Hematopoietic multipotent progenitor cell treated with erythropoietin and hydrocortisone succinate and interleukin-3 and kit ligand, for 4 days (in vitro differentiated cells): ENCODE results near the gene GARIN1A.
A peak's percentile ranks its signal among the peaks of the same experiment; 100 is the strongest.
"Not testable (repeated sequence)": the region's sequence is repeated elsewhere in the genome, so short reads cannot be mapped to it uniquely, and the experiment has no call there.

Experiments used
- DNase-seq: peaks from one replicate; pipeline ENCODE4 v3.0.0-alpha.2; 2015

Gene GARIN1A

DNA sequence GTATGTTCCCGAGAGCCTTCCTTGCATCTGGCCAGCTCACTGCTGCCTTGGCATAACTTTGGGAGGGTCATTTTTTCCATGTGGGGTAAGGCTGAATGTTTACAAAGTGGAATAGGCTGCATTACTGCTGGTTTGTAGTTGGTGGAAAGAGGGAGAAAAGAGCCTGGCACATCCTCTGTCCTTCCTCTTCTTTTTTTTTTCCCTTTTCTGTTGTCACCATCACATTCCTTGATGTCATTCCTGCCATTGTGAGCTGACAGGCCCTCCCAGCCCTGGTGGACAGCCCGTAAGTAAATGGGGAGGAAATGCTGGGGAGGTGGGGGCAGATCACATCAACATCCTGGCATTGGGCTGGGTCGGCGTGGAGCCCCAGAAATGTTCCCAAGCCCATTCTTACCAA, at the start of gene GARIN1A:
Gene GARIN1A (plus strand): TSS at position 301 of the 400 bp plus-strand sequence. CDS start 106 bp downstream, outside the sequence.
- no peak for DNase-seq

DNA sequence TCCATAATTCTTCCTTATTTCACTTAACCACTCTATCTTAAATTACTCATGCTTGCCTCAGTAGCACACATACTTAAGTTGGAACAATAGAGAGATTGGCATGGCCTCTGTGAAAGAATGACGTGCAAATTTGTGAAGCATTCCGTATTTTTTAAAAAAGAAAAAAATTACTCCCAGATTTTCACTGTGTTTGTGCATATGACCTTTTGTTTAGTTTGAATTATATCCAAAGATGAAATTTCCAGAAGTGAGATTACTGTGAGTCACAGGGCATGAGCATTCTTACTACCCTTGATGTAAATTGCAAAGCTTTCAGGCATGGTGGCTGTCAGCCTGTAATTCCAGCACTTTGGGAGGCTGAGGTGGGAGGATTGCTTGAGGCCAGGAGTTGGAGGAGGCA, 45.0 kb upstream of the GARIN1A start:
- DNase-seq = not testable (repeated sequence)

DNA sequence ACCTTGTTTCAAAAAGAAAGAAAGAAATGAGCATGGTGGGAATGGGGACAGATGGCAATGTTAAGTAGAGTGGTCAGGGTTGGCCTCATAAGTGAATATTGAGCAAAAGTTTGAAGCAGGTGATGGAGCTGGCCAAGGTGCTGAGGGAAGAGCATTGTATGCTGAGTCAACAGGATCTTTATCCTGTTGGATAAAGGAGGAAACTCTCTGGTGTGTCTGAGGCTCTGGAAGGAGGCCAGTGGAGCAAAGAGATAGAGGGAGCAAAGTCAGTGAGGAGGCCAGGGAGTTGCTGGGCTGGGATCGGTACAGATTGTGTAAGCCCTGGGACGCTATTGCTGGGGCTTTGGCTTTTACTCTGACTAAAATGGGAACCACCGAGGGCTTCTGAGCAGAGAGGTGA, 38.2 kb upstream of the GARIN1A start:
- not testable (repeated sequence) for DNase-seq

DNA sequence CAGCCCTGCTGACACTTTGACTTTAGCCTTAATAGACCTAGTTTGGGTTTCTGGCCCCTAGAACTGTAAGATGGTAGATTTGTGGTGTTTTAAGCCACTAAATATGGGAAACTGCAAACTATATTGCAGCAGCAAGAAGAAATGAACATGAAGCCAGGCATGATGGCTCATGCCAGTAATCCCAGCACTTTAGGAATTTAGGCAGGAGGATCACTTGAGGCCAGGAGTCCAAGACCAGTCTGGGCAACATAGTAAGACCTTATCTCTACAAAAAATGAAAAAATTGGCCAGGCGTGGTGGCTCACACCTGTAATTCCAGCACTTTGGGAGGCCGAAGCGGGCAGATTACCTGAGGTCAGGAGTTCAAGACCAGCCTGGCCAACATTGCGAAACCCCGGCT, 26.9 kb upstream of the GARIN1A start:
- not testable (repeated sequence) for DNase-seq

DNA sequence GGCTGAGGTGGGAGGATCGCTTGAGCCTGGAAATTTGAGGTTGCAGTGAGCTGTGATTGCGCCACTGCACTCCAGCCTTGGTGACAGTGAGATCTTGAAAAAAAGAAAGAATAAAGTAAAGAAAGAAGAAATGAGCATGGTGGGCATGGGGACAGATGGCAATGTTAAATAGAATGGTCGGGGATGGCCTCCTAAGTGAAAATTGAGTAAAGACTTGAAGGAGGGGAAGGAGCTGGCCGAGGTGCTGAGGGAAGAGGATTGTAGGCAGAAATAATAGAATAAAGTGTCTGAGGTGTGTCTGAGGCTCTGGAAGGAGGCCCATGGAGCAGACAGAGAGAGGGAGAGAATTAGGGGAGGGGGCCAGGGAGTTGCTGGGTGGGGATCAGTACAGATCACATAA, 26.2 kb upstream of the GARIN1A start:
- peak; percentile 25 for DNase-seq

DNA sequence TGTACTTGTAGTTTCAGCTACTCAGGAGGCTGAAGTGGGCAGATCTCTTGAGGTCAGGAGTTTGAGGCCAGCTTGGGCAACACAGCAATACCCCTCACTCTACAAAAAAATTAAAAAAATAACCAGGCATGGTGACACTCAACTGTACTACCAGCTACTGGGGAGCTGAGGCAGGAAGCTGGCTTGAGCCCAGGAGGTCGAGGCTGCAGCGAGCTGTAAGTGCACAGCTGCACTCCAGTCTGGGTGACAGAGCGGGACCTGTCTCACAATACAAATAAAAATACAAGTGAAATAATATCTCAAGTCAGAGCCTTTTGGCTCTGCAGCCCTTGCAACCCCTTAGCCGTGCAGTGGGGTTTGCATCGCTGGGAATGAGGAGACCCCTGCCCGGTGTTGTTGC, 25.2 kb upstream of the GARIN1A start:
- DNase-seq = not testable (repeated sequence)

DNA sequence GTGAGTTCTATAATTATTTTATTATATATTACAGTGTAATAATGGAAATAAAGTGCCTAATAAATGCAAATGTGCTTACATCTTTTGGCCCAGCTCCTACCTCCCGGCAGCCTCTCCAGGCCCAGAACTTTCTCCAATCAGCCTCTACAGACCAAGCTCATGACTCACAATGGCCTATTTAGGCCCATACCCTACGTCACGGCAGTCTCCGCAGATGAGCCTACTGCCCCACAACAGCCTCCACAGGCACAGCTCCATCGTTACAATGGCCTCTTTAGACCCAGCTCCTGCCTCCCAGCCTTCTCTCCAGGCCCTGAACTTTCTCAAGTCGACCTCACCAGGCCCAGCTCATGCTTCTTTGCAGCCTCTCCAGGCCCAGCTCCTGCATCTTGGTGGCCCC, 21.0 kb upstream of the GARIN1A start:
- not testable (repeated sequence) for DNase-seq

DNA sequence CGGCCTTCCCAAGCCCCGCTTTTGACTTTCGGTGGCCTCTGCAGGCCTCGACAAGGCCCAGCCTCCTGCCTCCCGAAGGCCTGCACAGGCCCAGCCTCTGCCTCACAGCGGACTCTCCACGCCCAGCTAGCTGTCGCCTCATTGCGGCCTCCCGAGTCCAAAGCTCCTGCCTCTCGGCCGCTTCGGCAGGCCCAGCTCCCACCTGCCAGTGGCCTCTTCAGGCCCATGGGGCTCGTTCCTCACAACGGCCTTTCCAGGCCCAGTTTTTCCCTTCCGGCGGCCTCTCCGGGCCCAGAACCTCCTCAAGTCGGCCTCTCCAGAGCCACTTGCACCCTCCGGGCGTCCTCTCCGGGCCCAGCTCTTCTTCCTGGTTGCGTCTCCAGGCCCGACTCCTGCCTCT, 19.5 kb upstream of the GARIN1A start:
- DNase-seq = not testable (repeated sequence)

DNA sequence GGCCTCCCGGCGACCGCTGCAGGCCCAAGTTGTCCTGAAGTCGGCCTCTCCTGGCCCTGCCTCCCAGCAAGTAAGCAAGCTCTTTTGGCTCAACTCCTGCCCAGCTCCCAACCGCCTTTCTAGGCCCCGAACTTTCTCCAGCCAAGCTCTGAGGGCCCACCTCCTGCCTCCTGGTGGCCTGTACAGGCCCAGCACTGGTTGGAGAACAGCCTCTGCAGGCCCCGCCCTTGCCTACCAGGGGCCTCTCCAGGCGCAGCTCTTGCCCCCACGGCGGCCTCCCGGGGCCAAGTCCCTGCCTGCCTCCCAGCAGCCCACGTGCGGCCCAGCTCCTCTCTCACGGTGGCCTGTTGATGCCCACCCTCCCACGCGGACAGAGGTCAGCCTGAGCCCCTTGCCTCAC, 18.9 kb upstream of the GARIN1A start:
- not testable (repeated sequence) for DNase-seq

DNA sequence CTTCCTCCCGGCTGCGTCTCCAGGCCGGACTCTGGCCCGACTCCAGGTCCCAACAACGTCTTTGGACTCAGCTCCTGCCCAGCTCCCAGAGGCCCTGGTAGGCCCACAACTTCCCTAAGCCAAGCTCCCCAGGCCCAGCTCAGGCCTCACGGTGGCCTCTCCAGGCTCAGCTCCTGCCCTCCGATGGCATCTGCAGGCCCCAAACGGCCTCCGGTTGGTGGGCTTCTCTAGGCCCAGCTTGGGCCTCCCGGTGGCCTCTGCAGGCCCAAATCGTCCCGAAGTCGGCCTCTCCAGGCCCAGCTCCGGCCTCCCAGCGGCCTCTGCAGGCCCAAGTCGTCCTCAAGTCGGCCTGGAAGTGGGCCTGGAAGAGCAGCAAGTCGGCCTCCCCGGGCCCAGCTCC, 18.0 kb upstream of the GARIN1A start:
- DNase-seq = not testable (repeated sequence)

DNA sequence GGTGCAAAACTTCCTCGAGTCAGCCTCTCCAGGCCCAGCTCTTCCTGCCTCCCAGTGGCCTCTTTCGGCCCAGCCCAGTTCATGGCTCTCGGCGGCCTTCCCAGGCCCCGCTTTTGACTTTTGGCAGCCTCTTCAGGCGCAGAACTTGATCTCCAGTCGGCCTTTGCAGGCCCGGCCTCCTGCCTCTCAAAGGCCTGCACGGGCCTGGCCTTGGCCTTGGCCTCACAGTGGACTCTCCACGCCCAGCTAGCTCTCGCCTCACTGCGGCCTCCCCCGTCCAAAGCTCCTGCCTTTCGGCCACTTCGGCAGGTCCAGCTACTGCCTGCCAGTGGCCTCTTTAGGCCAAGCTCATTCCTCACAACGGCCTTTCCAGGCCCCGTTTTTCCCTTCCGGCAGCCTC, 17.6 kb upstream of the GARIN1A start:
- not testable (repeated sequence) for DNase-seq

DNA sequence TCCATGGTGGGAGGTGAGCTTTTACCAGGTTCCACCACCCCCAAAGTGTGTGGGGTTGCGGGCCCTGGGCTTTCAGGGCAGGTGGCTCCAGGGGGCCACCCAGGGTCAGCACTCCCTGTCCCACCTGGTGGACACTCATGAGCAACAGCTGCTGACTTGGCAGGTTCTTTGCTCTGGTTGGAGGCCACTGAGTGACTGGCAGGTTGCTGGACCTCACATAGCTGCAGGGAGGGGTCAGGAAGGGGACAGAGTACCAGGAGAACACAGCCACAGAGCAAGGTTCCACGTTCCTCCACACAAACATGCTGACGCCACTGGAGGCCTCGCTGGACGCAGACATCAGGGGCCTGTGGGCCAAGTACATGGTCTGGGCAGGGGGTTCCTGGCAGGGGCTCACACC, 13.7 kb upstream of the GARIN1A start:
- not testable (repeated sequence) for DNase-seq

DNA sequence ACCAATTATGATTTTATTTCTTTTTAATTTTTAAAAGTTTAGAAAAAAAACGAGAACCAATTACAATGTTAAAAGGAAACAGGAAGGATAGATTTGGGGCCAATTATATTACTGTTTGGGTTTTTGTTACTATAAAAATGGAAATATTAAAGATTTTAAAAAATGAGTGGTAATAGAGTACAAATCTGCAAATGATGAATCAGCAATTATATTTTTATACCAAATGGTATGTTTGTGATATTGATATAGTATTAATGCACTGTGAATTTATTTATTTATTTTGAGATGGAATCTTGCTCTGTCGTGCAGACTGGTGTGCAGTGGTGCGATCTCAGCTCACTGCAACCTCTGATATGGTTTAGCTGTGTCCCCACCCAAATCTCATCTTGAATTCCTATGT, 11.5 kb upstream of the GARIN1A start:
- DNase-seq = no peak

DNA sequence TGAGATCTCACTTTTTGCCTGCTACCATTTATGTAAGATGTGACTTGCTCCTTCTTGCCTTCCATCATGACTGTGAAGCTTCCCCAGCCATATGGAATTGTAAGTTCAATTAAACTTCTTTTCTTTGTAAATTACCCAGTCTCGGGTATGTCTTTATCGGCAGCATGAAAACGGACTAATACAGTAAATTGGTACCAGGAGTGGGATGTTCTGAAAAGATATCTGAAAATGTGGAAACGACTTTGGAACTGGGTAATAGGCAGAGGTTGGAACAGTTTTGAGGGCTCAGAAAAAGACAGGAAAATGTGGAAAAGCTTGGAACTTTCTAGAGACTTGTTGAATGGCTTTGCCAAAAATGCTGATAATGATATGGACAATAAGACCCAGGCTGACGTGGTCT, 10.6 kb upstream of the GARIN1A start:
- no peak for DNase-seq

DNA sequence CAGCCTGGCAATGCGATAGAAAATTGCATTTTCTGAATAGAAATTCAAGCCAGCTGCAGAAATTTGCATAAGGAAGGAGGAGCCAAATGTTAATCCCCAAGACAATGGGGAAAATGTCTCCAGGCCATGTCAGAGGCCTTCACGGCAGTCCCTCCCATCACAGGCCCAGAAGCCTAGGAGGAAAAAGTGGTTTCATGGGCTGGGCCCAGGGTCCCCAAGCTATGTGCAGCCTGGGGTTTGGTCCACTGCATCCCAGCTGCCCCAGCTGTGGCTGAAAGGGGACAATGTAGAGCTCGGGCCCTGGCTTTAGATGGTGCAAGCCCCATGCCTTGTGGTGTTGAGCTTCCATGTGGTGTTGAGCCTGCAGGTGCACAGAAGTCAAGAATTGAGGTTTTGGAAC, 10.0 kb upstream of the GARIN1A start:
- DNase-seq = no peak

DNA sequence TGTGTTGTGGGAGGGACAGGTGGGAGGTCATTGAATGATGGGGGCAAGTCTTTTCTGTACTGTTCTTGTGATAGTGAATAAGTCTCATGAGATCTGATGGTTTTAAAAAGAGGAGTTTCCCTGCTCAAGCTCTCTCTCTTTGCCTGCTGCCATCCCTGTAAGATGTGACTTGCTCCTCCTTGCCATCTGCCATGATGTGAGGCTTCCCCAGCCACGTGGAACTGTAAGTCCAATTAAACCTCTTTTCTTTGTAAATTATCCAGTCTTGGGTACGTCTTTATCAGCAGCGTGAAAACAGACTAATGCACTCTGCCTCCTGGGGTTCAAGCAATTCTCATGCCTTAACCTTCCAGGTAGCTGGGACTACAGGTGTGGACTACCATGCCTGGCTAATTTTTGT, 8.9 kb upstream of the GARIN1A start:
- DNase-seq = not testable (repeated sequence)

DNA sequence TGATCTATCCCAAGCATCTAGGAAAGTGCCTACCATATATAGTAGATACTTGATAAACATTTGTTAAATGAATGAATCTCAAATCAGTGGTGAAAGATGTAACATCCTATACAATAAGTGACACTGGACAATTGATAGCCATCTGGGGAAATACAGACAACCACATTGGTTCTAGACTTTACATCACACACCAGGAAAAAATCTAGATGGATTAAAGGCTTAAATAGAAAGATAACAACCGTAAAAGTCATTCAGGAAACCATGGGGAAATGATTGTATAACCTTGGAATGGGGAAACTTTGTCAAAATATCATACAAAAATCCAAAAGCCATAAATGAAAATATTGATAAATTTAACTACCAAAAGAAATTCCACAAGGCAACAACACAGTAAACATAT, 7.0 kb upstream of the GARIN1A start:
- DNase-seq = no peak

DNA sequence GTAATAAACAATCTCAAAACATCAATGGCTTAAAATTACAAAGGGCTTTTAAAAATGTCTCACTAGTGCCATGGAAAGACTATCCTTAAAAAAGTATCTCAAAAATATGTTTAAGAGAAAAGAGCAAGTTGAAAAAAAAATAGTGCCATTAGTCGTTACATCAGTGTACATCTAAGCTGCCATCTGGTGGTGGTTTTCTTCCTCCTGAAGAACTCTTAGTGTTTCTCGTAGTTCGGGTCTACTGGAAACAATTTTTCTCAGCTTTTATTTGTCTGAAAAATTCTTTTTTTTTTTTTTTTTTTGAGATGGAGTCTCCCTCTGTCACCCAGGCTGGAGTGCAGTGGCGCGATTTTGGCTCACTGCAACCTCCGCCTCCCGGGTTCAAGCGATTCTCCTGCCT, 5.9 kb upstream of the GARIN1A start:
- peak; percentile 73 for DNase-seq

DNA sequence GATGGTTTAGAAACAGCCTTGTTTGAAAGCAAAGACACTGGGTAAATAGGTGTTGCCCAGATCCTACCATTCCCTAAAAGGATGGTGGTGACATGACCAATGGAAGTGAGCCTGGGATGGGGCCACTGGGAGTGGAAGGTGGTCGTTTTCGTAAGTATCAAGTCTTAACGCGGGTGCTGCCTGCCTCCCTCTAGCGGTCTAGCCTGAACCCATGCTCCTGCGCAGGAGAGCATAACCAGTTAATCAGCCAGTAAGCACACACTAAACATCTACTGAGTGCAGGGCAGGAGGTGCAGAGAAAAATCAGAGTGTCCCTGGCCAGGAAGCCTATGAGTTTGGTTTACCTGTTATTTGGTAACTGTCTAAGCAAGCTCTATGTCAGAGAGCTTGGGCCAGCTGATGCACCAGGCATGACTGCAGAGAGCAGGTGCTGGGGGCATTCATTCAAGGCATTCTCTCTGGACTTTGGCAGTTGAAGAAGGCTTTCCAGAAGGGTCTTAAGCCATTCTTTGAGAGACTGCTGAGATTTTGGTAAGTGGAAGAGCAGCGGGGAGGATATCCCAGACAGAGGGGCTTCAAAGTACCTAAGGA, 930 bp downstream of the GARIN1A start:
- DNase-seq = peak; percentile 65

DNA sequence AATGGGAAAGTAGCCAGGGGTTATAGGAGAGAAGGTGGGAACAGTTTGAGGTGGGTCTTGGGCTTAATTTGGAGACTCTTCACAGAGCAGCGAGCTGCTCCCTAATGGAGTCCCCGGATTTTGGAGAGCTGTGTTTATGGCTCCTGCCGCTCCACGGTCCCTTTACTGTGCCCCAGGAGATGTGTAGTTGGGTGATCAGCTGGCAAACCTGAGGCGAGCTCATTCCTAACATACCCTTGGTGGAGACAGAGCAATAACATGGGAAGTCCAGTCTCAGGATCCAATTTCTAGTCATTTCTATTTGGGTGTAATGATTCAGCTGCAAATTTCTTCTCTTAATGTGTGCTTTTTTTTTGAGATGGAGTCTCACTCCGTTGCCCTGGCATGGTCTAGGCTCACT, 1.5 kb downstream of the GARIN1A start:
- DNase-seq = no peak

DNA sequence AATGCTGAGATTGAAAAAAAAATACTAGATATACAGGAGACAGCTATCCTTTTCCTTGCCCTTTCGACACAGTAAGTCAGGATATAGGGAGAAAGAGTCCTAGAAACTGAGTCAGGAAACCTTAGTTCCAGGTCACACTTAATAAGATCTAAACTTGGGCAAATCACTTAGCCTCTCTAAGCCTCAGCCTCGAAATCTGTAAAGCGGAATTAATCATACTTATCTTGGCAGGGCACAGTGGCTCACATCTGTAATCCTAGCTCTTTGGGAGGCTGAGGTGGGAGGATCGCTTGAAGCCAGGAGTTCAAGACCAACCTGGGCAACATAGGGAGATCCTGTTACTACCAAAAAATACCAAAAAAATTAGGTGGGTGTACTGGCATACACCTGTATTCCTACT, 4.6 kb downstream of the GARIN1A start:
- no peak for DNase-seq

DNA sequence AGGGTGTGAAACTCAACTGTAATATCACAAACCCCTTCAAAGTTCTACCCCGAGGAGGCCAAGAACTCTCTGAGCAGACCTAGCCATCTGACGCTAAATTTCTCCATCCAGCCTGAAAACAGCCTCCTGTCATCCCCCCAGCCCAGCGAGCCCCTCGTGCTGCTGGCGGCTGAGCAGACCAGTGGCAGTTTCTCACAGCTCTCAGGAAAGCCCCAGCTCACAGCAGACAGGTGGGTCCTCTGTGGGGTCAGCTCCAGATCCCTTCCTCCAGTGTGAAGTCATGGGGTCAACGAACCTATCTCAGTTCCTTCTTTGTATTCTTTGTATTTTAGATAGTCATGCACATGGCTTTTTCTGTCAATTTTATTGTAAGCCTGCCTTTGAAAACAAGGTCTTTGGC, 7.8 kb downstream of the GARIN1A start:
- no peak for DNase-seq

DNA sequence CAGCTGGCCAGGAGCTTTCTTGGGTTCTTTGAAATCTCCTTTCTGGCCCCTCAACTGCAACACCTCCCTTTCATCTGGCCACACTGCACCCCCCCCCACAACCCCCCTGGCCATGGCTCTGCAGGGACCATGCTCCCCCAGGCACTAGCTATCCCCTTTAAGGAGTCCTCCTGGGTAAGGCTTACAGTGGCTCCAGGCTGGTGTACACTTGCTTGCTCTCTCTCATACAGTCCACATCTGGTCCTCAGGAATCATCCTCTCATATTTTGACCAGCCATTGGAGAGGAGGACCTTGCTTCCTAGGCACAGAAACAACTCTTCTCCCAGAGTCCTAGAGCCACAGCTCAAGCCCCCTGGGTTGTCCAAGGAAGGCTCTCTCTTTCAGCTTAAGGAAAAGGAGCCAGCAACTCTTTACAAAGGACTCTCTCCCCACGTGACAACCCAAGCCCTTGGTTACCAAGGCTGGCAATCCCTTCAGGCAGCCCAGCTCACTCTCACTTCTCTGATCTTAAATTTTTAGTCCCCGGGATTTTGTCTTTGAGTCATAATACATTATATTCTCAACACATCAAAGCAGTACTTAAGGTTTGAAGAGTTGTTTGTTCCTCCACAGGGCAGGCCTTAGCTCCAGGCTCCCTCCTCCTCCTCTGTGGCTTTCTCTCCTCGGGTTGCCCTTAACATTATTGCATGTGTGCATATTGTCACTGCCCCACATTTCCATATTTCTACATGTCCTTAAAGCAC, 9.9 kb downstream of the GARIN1A start:
- no peak for DNase-seq

DNA sequence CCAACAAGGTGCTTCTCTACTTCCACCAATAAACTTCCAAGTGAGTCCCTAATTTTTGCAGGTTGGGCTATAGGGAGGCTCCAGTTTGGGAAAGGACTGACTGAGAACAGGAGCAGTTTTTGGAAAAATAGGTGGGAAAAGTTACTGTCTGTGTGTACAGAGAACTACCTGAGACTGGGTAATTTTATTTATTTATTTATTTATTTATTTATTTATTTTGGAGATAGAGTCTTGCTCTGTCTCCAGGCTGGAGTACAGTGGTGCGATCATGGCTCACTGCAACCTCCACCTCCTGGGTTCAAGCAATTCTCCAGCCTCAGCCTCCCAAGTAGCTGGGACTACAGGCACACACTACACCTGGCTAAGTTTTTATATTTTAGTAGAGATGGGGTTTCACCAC, 11.2 kb downstream of the GARIN1A start:
- not testable (repeated sequence) for DNase-seq

DNA sequence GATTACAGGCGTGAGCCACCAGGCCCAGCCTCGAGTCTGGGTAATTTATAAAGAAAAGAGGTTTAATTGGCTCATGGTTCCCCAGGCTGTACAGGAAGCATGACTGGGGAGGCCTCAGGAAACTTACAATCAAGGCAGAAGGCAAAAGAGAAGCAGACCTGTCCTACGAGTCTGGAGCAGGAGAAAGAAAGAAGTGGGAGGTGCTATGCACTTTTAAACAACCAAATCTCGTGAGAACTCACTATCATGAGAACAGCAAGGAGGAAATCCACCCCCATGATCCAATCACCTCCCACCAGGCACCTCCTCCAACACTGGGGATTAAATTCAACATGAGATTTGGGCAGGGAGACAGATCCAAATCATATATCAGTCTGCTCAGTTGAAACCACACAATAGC, 11.6 kb downstream of the GARIN1A start:
- DNase-seq = not testable (repeated sequence)
